Hepatocyte (in vitro differentiated cells): ENCODE data around the gene NEMF. TPM values are rescaled to one million over a fixed set of nuclear protein-coding genes. Genes with fewer than 3 reads are reported as not detected.

Source experiments
- DNase-seq: peaks from one replicate; pipeline ENCODE4 v3.0.0-alpha.2; 2016; ENCODE audit warnings: low spot score
- H2AFZ ChIP-seq: fragments of 200-600 bp; sonication (generic); 2 replicates; pipeline ENCODE4 v1.6.0; 2016; ENCODE audit warnings: antibody characterized with exemption, mild to moderate bottlenecking
- H3K27ac ChIP-seq: fragments of 200-600 bp; sonication (generic); 2 replicates; pipeline ENCODE4 v1.5.1; 2016; ENCODE audit warnings: mild to moderate bottlenecking
- H3K27me3 ChIP-seq: fragments of 200-600 bp; sonication (generic); 2 replicates; pipeline ENCODE4 v1.6.1; 2016
- H3K36me3 ChIP-seq: fragments of 200-600 bp; sonication (generic); replicated peaks from 2 replicates; pipeline ENCODE4 v1.5.1; 2016; ENCODE audit warnings: low read depth; ENCODE audit not compliant: insufficient read depth
- H3K4me1 ChIP-seq: fragments of 200-600 bp; sonication (generic); 2 replicates; pipeline ENCODE4 v1.5.1; 2016; ENCODE audit warnings: mild to moderate bottlenecking, moderate library complexity; ENCODE audit not compliant: insufficient read depth
- H3K4me2 ChIP-seq: fragments of 200-600 bp; sonication (generic); 2 replicates; pipeline ENCODE4 v1.6.0; 2016
- H3K4me3 ChIP-seq: fragments of 200-600 bp; sonication (generic); 2 replicates; pipeline ENCODE4 v1.5.1; 2016; ENCODE audit warnings: mild to moderate bottlenecking
- H3K79me2 ChIP-seq: fragments of 200-600 bp; sonication (generic); 2 replicates; pipeline ENCODE4 v1.6.0; 2017; ENCODE audit warnings: mild to moderate bottlenecking
- H3K9me2 ChIP-seq: fragments of 200-600 bp; sonication (generic); replicated peaks from 2 replicates; pipeline ENCODE4 v1.6.0; 2017; ENCODE audit warnings: mild to moderate bottlenecking; ENCODE audit not compliant: insufficient read depth
- H3K9me3 ChIP-seq: fragments of 200-600 bp; sonication (generic); 2 replicates; pipeline ENCODE4 v1.5.1; 2016; ENCODE audit warnings: low read depth, mild to moderate bottlenecking
- H4K20me1 ChIP-seq: fragments of 200-600 bp; sonication (generic); 2 replicates; pipeline ENCODE4 v1.6.0; 2016; ENCODE audit warnings: mild to moderate bottlenecking; ENCODE audit not compliant: insufficient read depth, poor library complexity, severe bottlenecking
- EZH2 ChIP-seq: fragments of 200-600 bp; sonication (generic); IDR thresholded peaks from 2 replicates; pipeline ENCODE4 v1.6.1; 2016; ENCODE audit warnings: antibody characterized with exemption, mild to moderate bottlenecking, borderline replicate concordance
- EZH2phosphoT487 ChIP-seq: fragments of 200-600 bp; sonication (generic); IDR thresholded peaks from one replicate; pipeline ENCODE4 v1.6.1; 2018; ENCODE audit warnings: antibody characterized with exemption, mild to moderate bottlenecking, low read depth, moderate library complexity; ENCODE audit not compliant: unreplicated experiment, severe bottlenecking
- WGBS: methylation state at CpG from one replicate; pipeline ENCODE4 v1.1.6; 2016; ENCODE audit warnings: low lambda C conversion rate; ENCODE audit errors: missing lambda C conversion rate; 5-methylcytosine and 5-hydroxymethylcytosine counted together
- polyA plus RNA-seq: library from polyadenylated mRNA; unstranded; fragments of >200 nt; fragmentation: Nextera tagmentation; extraction: Ambion mirVana; gene quantifications from 2 replicates; pipeline ENCODE4 v1.2.1, GENCODE V29; 2016
- total RNA-seq: library from RNA; depleted of rRNA; stranded (reverse); fragments of >200 nt; gene quantifications from 2 replicates; pipeline ENCODE4 v1.2.3, GENCODE V29; 2014
- TF ChIP-seq, protein P1 (sequence below): fragments of 200-600 bp; sonication (generic); IDR thresholded peaks from 2 replicates; pipeline ENCODE4 v1.5.1; 2016; ENCODE audit warnings: antibody characterized with exemption, mild to moderate bottlenecking; ENCODE audit not compliant: poor library complexity

The NEMF gene
- total and polyA plus RNA-seq, 2 experiments from 2014 or later: 34.0 to 49.5 TPM

GRCh38 chr14:49851813-49852212 is 775 bp downstream of the NEMF start:
- Histone ChIP-seq H3K79me2 (peaks cover 56% of the 10 kb centered on the region), H3K4me2 (peak overlapping the region; percentile 87), H3K36me3 (no peaks in the 10 kb centered on the region), H4K20me1 (no peaks in the 10 kb centered on the region), H3K4me1 (peaks cover 10% of the 10 kb centered on the region), H3K27ac (peak overlapping the region; percentile 86), H3K9me2 (no peaks in the 10 kb centered on the region), H2AFZ (peak overlapping the region; percentile 64), H3K4me3 (peak overlapping the region; percentile 43), H3K27me3 (no peaks in the 10 kb centered on the region), H3K9me3 (no peaks in the 10 kb centered on the region)
- TF ChIP-seq EZH2phosphoT487: no peak
- TF ChIP-seq, protein P1, sequence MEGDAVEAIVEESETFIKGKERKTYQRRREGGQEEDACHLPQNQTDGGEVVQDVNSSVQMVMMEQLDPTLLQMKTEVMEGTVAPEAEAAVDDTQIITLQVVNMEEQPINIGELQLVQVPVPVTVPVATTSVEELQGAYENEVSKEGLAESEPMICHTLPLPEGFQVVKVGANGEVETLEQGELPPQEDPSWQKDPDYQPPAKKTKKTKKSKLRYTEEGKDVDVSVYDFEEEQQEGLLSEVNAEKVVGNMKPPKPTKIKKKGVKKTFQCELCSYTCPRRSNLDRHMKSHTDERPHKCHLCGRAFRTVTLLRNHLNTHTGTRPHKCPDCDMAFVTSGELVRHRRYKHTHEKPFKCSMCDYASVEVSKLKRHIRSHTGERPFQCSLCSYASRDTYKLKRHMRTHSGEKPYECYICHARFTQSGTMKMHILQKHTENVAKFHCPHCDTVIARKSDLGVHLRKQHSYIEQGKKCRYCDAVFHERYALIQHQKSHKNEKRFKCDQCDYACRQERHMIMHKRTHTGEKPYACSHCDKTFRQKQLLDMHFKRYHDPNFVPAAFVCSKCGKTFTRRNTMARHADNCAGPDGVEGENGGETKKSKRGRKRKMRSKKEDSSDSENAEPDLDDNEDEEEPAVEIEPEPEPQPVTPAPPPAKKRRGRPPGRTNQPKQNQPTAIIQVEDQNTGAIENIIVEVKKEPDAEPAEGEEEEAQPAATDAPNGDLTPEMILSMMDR: no peak
- TF ChIP-seq EZH2: no peak
- WGBS: 11% methylated on average over 7 of the region's 7 CpGs
- DNase-seq: no peak

GRCh38 chr14:49849213-49849847 is 3.3 kb downstream of the NEMF start:
- 83% methylated on average over 1 of the region's 1 CpG for WGBS
- no peaks in the 10 kb centered on the region for H3K27me3 ChIP-seq
- no peaks in the 10 kb centered on the region for H3K9me2 ChIP-seq
- peaks cover 10% of the 10 kb centered on the region for H3K4me1 ChIP-seq
- H3K4me3 ChIP-seq: no peak overlapping the region
- no peaks in the 10 kb centered on the region for H3K9me3 ChIP-seq
- no peak for DNase-seq
- TF ChIP-seq EZH2phosphoT487 (no peak), EZH2 (no peak)
- TF ChIP-seq, protein P1: no peak
- no peak overlapping the region for H3K27ac ChIP-seq
- no peaks in the 10 kb centered on the region for H4K20me1 ChIP-seq
- no peak overlapping the region for H2AFZ ChIP-seq
- H3K36me3 ChIP-seq: no peaks in the 10 kb centered on the region
- no peak overlapping the region for H3K4me2 ChIP-seq
- H3K79me2 ChIP-seq: peaks cover 70% of the 10 kb centered on the region

DNA sequence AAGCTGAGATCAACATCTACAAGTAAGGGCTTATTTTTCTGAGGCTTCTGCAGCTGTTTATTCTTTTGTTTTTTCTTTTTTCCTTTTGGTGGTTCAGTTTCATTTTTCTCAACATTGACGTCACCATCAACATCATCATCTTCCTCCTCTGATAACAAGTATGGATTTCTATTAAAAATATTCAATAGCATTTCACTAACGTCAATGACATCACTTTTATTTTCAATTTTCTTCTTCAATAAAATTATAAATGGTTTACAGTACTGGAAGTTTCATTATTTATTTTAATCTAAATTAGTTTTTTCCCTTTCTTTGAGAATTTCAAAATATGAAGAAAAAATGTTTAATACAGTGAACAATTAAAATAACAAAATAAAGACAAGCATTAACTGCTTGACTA is 23.9 kb downstream of the NEMF start:
- Histone ChIP-seq H2AFZ (no peak overlapping the region), H3K4me2 (no peak overlapping the region)

More for the DNA sequence above, 23.9 kb downstream of the NEMF start:
- H3K9me3 ChIP-seq: no peaks in the 10 kb centered on the region
- H3K4me1 ChIP-seq: no peaks in the 10 kb centered on the region
- peaks cover 2% of the 10 kb centered on the region for H3K79me2 ChIP-seq
- H3K4me3 ChIP-seq: no peak overlapping the region
- no peaks in the 10 kb centered on the region for H3K27me3 ChIP-seq
- H3K36me3 ChIP-seq: no peaks in the 10 kb centered on the region
- no peaks in the 10 kb centered on the region for H4K20me1 ChIP-seq
- 98% methylated on average over 2 of the region's 2 CpGs for WGBS
- TF ChIP-seq EZH2phosphoT487: no peak
- TF ChIP-seq, protein P1: no peak
- no peak for TF ChIP-seq EZH2
- no peak overlapping the region for H3K27ac ChIP-seq
- no peak for DNase-seq
- no peaks in the 10 kb centered on the region for H3K9me2 ChIP-seq
